ENCODE measurements around the gene CENPM. TPM values are rescaled to one million over a fixed set of nuclear protein-coding genes. Genes with fewer than 3 reads are reported as not detected.

Gene CENPM
- total and polyA plus RNA-seq, 2 donors (not counting 3 experiments of a cell fraction or from before 2014, with no cell fraction given), result 34.5 to 37.4 TPM

DNA sequence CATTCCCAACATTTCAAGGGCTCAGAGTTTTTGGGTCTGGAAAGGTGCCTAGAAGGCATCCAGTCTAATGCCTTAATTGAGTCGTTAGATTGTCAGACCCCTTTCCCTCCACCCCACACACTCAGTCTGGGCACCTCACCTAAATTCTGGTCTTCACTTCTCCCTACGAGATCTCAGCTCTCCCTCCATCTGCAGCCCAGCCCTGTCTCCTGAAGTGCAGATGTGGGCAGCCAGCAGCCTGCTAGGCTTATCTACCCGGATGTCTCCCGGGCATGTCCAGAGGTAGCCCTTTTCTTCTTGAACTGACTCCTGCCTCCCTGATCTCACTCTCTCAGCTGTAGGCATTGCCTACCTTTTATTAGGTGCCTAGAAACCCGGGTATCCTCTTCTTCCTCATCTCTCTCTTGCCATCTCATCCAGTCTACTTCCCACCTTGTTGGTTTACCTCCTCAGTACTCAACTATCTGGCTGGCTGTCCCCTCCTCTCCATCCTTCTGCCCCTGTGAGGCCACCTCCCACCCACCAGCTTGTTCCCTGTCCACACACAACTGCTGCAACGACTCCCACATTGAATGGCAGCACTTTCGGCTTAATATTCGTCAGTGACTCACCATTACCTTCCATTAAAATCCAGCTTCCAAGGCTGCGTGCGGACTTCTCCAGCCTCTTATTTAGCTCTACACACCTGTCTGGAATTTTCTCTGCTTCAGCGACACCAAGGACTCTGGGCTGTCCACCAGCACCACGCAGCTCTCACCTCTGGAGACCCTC lies 28.5 kb upstream of the CENPM start:
- no peaks in the 10 kb centered on the region for H4K20me1 ChIP-seq (replicated peaks; ENCODE audit: control insufficient read depth, extremely low read depth, insufficient read depth, low read length)
- H2AFZ ChIP-seq (ENCODE audit: low read depth, low read length), result no peak overlapping the region
- H3K4me1 ChIP-seq (ENCODE audit: control insufficient read depth, extremely low read depth, insufficient read depth, low read length), result peaks cover 3% of the 10 kb centered on the region
- no peaks in the 10 kb centered on the region for H3K36me3 ChIP-seq (ENCODE audit: control insufficient read depth in 2 of 2, extremely low read depth in 1 of 2, insufficient read depth in 2 of 2, low read length in 2 of 2)
- no peak overlapping the region for H3K9ac ChIP-seq (replicated peaks; ENCODE audit: extremely low read depth, insufficient read depth, low read length)
- intact Hi-C loops (cut with micrococcal nuclease), result no loop called here
- POLR2A ChIA-PET, result no interaction called here
- dilution Hi-C loops (cut with MboI; ENCODE audit: extremely low pct_ligation_motif_present, low sequenced_read_pairs), result no loop called here
- H3K9me3 ChIP-seq (replicated peaks; ENCODE audit: control insufficient read depth, insufficient read depth, low read length), result no peaks in the 10 kb centered on the region
- DNase-seq (ENCODE audit: low read depth, low spot score), result no peak
- no peak for FAIRE-seq
- H3K4me3 ChIP-seq (replicated peaks in 1 of 3; ENCODE audit: insufficient read depth in 1 of 3, low read depth in 1 of 3, low read length in 3 of 3), result no peak overlapping the region
- H3K4me2 ChIP-seq (ENCODE audit: insufficient read depth, low read length), result no peak overlapping the region
- CTCF ChIA-PET, result interaction anchor here (1.7 kb wide), 1 partner anchor 115 kb away, joined by 3 read pairs; the partner anchor contains the start of gene NDUFA6
- no peaks in the 10 kb centered on the region for H3K79me2 ChIP-seq (ENCODE audit: control insufficient read depth, insufficient read depth, low read length)
- H3K9me1 ChIP-seq (replicated peaks; ENCODE audit: control insufficient read depth, extremely low read depth, insufficient read depth, low read length), result no peaks in the 10 kb centered on the region
- no peak overlapping the region for H3K27ac ChIP-seq (ENCODE audit: insufficient read depth, low read depth, low read length)
- BruUV-seq (replicated peaks), result no TSS peak
- H3K27me3 ChIP-seq (ENCODE audit: control insufficient read depth in 2 of 2, insufficient read depth in 2 of 2, low read length in 2 of 2), result peaks cover 24 to 31% of the 10 kb centered on the region in 2 experiments
- TF ChIP-seq, protein P1, sequence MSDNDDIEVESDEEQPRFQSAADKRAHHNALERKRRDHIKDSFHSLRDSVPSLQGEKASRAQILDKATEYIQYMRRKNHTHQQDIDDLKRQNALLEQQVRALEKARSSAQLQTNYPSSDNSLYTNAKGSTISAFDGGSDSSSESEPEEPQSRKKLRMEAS (IDR thresholded peaks at IDR 0.05; ENCODE audit: insufficient read depth, insufficient read length), result no peak
- TF ChIP-seq POLR2AphosphoS5 (IDR thresholded peaks at IDR 0.05; ENCODE audit: insufficient read depth, low read depth, low read length), result no peak
- TF ChIP-seq GATA2 (IDR thresholded peaks at IDR 0.05; ENCODE audit: insufficient read depth, insufficient read length, low read depth, low read length), result no peak
- TF ChIP-seq MYC (IDR thresholded peaks at IDR 0.05; ENCODE audit: low read depth, low read length), result no peak
- no peak for TF ChIP-seq FOS (IDR thresholded peaks at IDR 0.05; ENCODE audit: borderline replicate concordance, insufficient read depth, low read length)
- no peak for TF ChIP-seq JUN (IDR thresholded peaks at IDR 0.05; ENCODE audit: borderline replicate concordance, insufficient read depth, insufficient read length, low read depth)
- TF ChIP-seq, protein P2, sequence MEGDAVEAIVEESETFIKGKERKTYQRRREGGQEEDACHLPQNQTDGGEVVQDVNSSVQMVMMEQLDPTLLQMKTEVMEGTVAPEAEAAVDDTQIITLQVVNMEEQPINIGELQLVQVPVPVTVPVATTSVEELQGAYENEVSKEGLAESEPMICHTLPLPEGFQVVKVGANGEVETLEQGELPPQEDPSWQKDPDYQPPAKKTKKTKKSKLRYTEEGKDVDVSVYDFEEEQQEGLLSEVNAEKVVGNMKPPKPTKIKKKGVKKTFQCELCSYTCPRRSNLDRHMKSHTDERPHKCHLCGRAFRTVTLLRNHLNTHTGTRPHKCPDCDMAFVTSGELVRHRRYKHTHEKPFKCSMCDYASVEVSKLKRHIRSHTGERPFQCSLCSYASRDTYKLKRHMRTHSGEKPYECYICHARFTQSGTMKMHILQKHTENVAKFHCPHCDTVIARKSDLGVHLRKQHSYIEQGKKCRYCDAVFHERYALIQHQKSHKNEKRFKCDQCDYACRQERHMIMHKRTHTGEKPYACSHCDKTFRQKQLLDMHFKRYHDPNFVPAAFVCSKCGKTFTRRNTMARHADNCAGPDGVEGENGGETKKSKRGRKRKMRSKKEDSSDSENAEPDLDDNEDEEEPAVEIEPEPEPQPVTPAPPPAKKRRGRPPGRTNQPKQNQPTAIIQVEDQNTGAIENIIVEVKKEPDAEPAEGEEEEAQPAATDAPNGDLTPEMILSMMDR (IDR thresholded peaks at IDR 0.05; ENCODE audit: extremely low read depth in 1 of 2, insufficient read depth in 1 of 2, low read depth in 1 of 2, low read length in 2 of 2), result no peak
- no peak for TF ChIP-seq EZH2 (IDR thresholded peaks at IDR 0.05; ENCODE audit: borderline replicate concordance, low read depth, low read length, severe bottlenecking)
- TF ChIP-seq POLR2A (IDR thresholded peaks at IDR 0.05; ENCODE audit: low read depth, low read length), result no peak
